Fibroblast of villous mesenchyme (primary cell): ENCODE data around the gene ROPN1L. TPM values are rescaled to one million over a fixed set of nuclear protein-coding genes. Genes with fewer than 3 reads are reported as not detected.
"Not testable (repeated sequence)": the region's sequence is repeated elsewhere in the genome, so short reads cannot be mapped to it uniquely, and the experiment has no call there.

Source experiments
- DNase-seq: peaks from one replicate; pipeline ENCODE4 v3.0.0-alpha.2; 2010; ENCODE audit warnings: low read depth
- H3K4me3 ChIP-seq: 2 replicates; pipeline ENCODE4 v1.5.1; 2011; ENCODE audit warnings: low read depth, mild to moderate bottlenecking, low read length
- total RNA-seq: library from RNA; depleted of rRNA; stranded (reverse); fragments of >200 nt; gene quantifications from 2 replicates; pipeline ENCODE4 v1.2.3, GENCODE V29; 2012
- TF ChIP-seq, protein P1 (sequence below): IDR thresholded peaks from 2 replicates; pipeline ENCODE4 v1.5.1; 2012; ENCODE audit warnings: low read depth, mild to moderate bottlenecking, low read length; ENCODE audit not compliant: insufficient read depth

ROPN1L gene
- total RNA-seq, 1 donor = 0.43 TPM

DNA sequence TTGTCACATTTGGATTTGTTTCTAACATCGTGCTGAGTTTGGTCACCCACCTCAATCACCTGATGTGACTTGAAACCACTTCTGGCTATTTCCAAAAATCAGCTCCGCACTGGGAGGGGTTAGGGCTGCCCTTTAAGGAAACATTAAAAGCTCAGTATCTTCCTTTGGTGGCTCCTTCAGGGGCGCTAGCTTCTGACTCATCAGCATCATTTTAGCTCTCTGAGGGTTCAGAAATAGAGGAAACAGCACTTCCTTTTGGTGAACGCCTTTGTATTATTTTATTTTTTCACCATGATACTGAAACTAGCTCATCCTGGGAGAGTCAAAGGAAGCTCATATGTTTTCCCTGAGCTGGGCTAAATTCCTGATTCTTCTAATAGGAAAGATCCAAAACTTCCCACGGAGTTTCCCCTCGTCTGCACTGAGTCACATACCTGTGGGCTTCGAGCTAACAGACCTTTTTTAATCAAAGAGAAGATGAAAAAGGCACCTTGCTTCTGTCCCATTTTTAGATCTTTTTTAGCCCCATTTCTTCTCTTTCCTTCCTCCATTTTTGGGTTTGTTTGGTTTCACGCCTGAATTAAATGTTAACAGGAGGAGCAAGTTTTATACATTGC, 48.2 kb downstream of the ROPN1L start:
- TF ChIP-seq, protein P1, sequence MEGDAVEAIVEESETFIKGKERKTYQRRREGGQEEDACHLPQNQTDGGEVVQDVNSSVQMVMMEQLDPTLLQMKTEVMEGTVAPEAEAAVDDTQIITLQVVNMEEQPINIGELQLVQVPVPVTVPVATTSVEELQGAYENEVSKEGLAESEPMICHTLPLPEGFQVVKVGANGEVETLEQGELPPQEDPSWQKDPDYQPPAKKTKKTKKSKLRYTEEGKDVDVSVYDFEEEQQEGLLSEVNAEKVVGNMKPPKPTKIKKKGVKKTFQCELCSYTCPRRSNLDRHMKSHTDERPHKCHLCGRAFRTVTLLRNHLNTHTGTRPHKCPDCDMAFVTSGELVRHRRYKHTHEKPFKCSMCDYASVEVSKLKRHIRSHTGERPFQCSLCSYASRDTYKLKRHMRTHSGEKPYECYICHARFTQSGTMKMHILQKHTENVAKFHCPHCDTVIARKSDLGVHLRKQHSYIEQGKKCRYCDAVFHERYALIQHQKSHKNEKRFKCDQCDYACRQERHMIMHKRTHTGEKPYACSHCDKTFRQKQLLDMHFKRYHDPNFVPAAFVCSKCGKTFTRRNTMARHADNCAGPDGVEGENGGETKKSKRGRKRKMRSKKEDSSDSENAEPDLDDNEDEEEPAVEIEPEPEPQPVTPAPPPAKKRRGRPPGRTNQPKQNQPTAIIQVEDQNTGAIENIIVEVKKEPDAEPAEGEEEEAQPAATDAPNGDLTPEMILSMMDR = no peak
- no peak for DNase-seq
- no peak overlapping the region for H3K4me3 ChIP-seq

DNA sequence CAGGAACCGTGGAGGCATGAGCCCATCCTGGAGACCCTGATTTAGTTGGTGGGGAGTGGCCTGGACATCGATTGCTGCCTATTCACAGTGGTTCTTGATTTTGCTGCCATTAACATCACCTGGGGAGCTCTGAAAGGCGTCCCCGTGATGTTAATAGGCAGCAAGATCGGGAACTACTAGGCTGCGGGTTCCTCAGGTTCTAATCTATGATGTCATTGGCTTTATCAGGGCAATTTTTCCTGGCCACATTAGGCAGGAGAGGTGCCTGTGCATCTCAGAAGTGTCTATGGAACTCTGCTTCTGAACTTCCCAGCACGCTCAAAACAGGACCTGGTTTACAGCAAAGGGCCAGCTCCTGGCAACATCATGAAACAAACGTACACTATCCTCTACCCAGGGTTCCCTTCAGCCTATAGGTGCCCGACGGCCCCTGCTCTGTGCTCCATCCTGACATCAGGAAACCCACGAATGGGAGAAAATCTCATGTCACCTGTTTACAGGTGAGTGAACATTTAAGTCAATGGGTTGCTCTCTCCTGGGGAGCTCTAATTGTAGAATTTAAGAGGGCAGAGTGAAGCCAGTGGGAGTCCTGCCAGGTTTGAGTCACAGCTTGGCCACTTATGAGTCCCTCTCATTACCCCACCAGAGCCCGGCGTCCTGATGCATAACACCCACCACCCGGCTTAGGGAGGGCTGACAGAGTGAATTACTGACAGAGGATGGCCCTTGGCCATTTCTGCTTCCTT, 49.4 kb downstream of the ROPN1L start:
- DNase-seq = no peak
- H3K4me3 ChIP-seq = no peak overlapping the region
- TF ChIP-seq, protein P1 = no peak

DNA sequence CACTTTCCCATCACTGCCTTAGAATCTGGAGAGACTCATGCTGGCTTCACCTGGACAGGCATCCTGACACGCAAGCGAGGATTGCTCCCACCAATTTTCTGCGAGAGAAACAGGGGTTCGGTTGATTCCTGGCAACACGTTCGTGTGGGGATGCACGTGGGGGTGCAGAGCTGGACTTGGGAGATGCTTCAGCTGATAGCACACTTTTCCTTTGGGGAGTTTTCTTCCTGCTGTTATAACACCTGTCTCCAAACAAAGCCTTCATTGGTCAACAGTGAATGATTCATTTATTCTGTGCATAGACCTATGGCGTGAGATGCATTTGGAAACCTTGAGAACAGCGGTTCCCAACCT, 50.0 kb downstream of the ROPN1L start:
- TF ChIP-seq, protein P1 = no peak
- no peak overlapping the region for H3K4me3 ChIP-seq
- no peak for DNase-seq

DNA sequence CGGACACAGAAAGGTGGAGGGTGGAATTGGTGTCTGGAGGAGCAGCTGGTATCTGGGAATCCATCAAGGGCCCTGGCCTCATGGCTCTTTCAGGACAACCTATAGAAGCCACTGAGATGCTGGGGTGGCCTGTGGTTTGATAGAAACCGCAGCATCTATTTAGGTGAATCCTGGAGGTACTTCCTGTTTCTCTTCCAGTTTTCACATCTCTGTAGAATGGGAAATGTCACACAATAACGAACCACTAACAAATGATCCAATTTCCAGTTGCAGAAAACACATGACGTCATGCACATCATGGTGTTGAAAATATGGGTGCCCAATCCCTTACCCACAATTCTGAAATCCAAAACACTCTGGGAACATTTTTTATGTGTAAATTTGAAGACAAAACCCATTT, 52.2 kb downstream of the ROPN1L start:
- H3K4me3 ChIP-seq = no peak overlapping the region
- DNase-seq = no peak
- TF ChIP-seq, protein P1 = no peak

DNA sequence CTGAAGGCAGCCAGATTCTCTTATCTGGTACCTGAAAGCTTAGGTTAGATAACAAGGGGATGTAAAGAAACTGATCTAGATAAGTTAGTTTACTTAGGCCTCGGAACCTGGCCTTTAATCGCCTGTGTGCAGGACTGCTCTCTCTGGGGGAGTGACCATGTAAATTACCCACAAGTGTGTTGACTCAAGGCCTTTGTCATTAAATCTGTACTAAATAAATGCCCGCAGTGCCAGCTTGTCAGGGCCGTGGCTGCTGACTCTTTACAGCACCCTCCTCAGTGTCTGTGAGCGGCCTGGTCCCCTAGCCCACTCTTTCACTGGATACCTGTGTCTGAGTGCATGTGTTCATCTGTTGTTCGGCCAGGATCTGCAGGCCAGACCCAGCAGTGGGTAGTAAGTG, 52.8 kb downstream of the ROPN1L start:
- H3K4me3 ChIP-seq, DNase-seq: not testable (repeated sequence)

DNA sequence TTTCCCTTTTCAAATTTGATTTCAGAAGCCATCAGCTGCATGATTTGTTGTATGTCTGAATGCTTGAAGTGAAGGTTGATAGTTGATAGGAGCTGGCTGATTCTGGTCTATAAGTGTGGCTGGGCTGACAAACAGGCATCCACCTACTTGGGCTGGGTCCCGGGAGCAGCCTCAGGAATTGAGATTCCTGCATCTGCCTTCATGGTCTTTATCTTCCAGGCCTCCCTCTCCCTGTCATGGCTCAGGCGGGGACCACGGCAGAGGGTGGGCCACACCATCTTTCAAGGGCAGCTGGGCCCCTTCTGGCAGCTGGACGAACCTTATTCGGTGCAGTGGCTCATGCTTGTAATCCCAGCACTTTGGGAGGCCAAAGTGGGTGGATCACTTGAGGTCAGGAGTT, 55.9 kb downstream of the ROPN1L start:
- TF ChIP-seq, protein P1 = no peak
- no peak for DNase-seq
- H3K4me3 ChIP-seq = no peak overlapping the region

DNA sequence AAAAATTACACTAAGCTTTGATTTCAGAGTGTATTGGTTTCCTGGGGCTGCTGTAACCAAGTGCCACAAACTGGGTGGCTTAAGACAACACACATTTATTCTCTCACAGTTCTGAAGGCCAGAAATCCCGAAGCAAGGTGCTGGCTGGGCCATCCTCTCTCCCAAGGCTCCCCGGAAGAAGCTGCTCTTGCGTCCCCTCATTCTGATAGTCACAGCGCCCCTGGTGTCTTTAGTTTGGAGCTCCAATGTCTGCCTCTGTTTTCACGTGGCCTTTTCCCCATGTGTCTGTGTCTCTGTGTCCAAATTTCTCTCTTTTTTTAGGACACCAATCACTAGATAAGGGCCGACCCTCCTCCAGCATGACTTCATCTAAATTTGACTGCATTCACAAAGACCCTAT, 56.7 kb downstream of the ROPN1L start:
- H3K4me3 ChIP-seq = no peak overlapping the region
- no peak for DNase-seq
- TF ChIP-seq, protein P1 = no peak
